ENCODE data around the gene EGFL7.

Gene EGFL7

GRCh38 chr9:136662656-136663581, at the start of gene EGFL7:
TSS of gene EGFL7 (plus strand) at chr9:136662916. CDS start at chr9:136668283, 5,367 bp downstream.
- no peak for DNase-seq

GRCh38 chr9:136613824-136614371, 48.8 kb upstream of the EGFL7 start:
- DNase-seq, result no peak

- DNase-seq, result no peak
Observed at GRCh38 chr9:136614372-136614922, 48.3 kb upstream of the EGFL7 start.

- DNase-seq, result no peak
Observed at GRCh38 chr9:136614967-136615623, 47.6 kb upstream of the EGFL7 start.

GRCh38 chr9:136615631-136616306, 46.9 kb upstream of the EGFL7 start:
- no peak for DNase-seq

GRCh38 chr9:136616307-136616635, 46.4 kb upstream of the EGFL7 start:
- no peak for DNase-seq

GRCh38 chr9:136616948-136617695, 45.6 kb upstream of the EGFL7 start:
- no peak for DNase-seq

- no peak for DNase-seq
Observed at GRCh38 chr9:136617746-136618579, 44.8 kb upstream of the EGFL7 start.

GRCh38 chr9:136618580-136619547, 43.9 kb upstream of the EGFL7 start:
- DNase-seq, result peak; percentile 2

GRCh38 chr9:136619742-136620440, 42.8 kb upstream of the EGFL7 start:
- DNase-seq, result peak; percentile 39

GRCh38 chr9:136620441-136621018, 42.2 kb upstream of the EGFL7 start:
- DNase-seq, result no peak

GRCh38 chr9:136621019-136621733, 41.5 kb upstream of the EGFL7 start:
- DNase-seq, result no peak

GRCh38 chr9:136621734-136622093, 41.0 kb upstream of the EGFL7 start:
- DNase-seq, result no peak

GRCh38 chr9:136622538-136622948, 40.2 kb upstream of the EGFL7 start:
- DNase-seq, result no peak

GRCh38 chr9:136623016-136623841, 39.5 kb upstream of the EGFL7 start:
- DNase-seq, result no peak

- DNase-seq, result no peak
Observed at GRCh38 chr9:136623842-136624183, 38.9 kb upstream of the EGFL7 start.

GRCh38 chr9:136624184-136624951, 38.3 kb upstream of the EGFL7 start:
- DNase-seq, result no peak

All from midbrain (tissue), 1 donor.